H1 (cell line): ENCODE measurements around the gene CSRP1. TPM values are rescaled to one million over a fixed set of nuclear protein-coding genes. Genes with fewer than 3 reads are reported as not detected.

ENCODE experiments used
- CTCF ChIA-PET: fragments of 300-600 bp; sonication (Branson Sonifier 250); formaldehyde crosslinking; loops from one replicate; lab custom pipeline; 2021; ENCODE audit not compliant: partially characterized antibody; lab: Charles Lee
- POLR2A ChIA-PET: fragments of 300-600 bp; sonication (Branson Sonifier 250); formaldehyde crosslinking; loops from one replicate; lab custom pipeline; 2021; ENCODE audit warnings: inconsistent platforms; ENCODE audit not compliant: partially characterized antibody; lab: Charles Lee
- DNase-seq, 2 experiments: peaks; one replicate each; pipeline versions ENCODE4 v3.0.0 to v3.0.0-alpha.2; 2010 to 2022; ENCODE audit warnings: low spot score in 2 of 2, low read depth in 1 of 2, mixed read lengths in 1 of 2
- FAIRE-seq: peaks from 2 replicates; lab custom pipeline; 2011; peaks lifted over from hg19 to GRCh38; lab: Jason Lieb, UNC
- H2AFZ ChIP-seq: 2 replicates; pipeline ENCODE4 v1.8.1; 2012; ENCODE audit warnings: low read length, inconsistent platforms
- H2AK5ac ChIP-seq: 2 replicates; pipeline ENCODE4 v1.6.1; 2013; ENCODE audit warnings: low read depth, low read length
- H2BK120ac ChIP-seq: replicated peaks from 2 replicates; pipeline ENCODE3; 2013; ENCODE audit warnings: low read depth, low read length, inconsistent platforms
- H2BK12ac ChIP-seq: 2 replicates; pipeline ENCODE4 v1.6.1; 2013; ENCODE audit warnings: low read depth, low read length
- H2BK15ac ChIP-seq: 2 replicates; pipeline ENCODE4 v1.6.1; 2013; ENCODE audit warnings: low read length
- H2BK20ac ChIP-seq: 2 replicates; pipeline ENCODE4 v1.6.1; 2013; ENCODE audit warnings: low read length
- H2BK5ac ChIP-seq: 2 replicates; pipeline ENCODE4 v1.6.1; 2013; ENCODE audit warnings: low read depth, low read length
- H3K14ac ChIP-seq: 2 replicates; pipeline ENCODE4 v1.6.1; 2013; ENCODE audit warnings: inconsistent platforms; ENCODE audit not compliant: insufficient read length
- H3K18ac ChIP-seq: 2 replicates; pipeline ENCODE4 v1.6.1; 2013; ENCODE audit warnings: low read length; ENCODE audit errors: extremely low read depth
- H3K23ac ChIP-seq: 2 replicates; pipeline ENCODE4 v1.6.1; 2013; ENCODE audit warnings: inconsistent platforms; ENCODE audit not compliant: insufficient read length
- H3K23me2 ChIP-seq: 2 replicates; pipeline ENCODE4 v1.6.1; 2013; ENCODE audit warnings: low read depth, low read length
- H3K27ac ChIP-seq: 2 replicates; pipeline ENCODE4 v1.6.1; 2011; ENCODE audit warnings: low read depth, low read length, inconsistent platforms
- H3K27me3 ChIP-seq, 4 experiments: replicated peaks in 1 of 4; 1 replicate in 1 of 4; 2 replicates in 3 of 4; pipeline versions ENCODE4 v1.6.1 to v1.8.1; 2011 to 2013; ENCODE audit warnings: low read length in 3 of 4, mild to moderate bottlenecking in 3 of 4, inconsistent platforms in 2 of 4, mixed read lengths in 2 of 4, moderate library complexity in 1 of 4; ENCODE audit not compliant: control insufficient read depth in 3 of 4, insufficient read depth in 3 of 4; ENCODE audit errors: extremely low read depth in 1 of 4
- H3K36me3 ChIP-seq, 4 experiments: 2 replicates each; pipeline versions ENCODE4 v1.6.1 to v1.8.1; 2011 to 2013; ENCODE audit warnings: mild to moderate bottlenecking in 4 of 4, low read length in 3 of 4, moderate library complexity in 2 of 4, control low read depth in 1 of 4, inconsistent platforms in 1 of 4; ENCODE audit not compliant: insufficient read depth in 4 of 4, control insufficient read depth in 2 of 4
- H3K4ac ChIP-seq: replicated peaks from 2 replicates; pipeline ENCODE3; 2013; ENCODE audit warnings: low read length, low read depth, mixed read lengths, inconsistent platforms; ENCODE audit not compliant: insufficient read length
- H3K4me1 ChIP-seq, 4 experiments: replicated peaks in 1 of 4; 1 replicate in 1 of 4; 2 replicates in 3 of 4; pipeline versions ENCODE4 v1.6.1 to v1.8.1; 2011 to 2013; ENCODE audit warnings: low read length in 3 of 4, inconsistent platforms in 2 of 4, mixed read lengths in 1 of 4; ENCODE audit not compliant: insufficient read depth in 4 of 4, control insufficient read depth in 3 of 4
- H3K4me2 ChIP-seq, 2 experiments: 2 replicates each; pipeline versions ENCODE4 v1.6.1 to v1.8.1; 2011 to 2013; ENCODE audit warnings: low read depth in 2 of 2, low read length in 2 of 2, control low read depth in 1 of 2, inconsistent platforms in 1 of 2, mild to moderate bottlenecking in 1 of 2; ENCODE audit not compliant: insufficient read depth in 1 of 2
- H3K4me3 ChIP-seq, 4 experiments: fragments of 200-600, 300-600 bp in 1 of 4; sonication (generic), shearing (Covaris generic), sonication (Bioruptor Twin) in 1 of 4; 2 replicates each; pipeline versions ENCODE4 v1.5.1 to v1.8.1; 2011 to 2016; ENCODE audit warnings: low read length in 4 of 4, low read depth in 3 of 4, control low read depth in 2 of 4, inconsistent platforms in 2 of 4, mild to moderate bottlenecking in 2 of 4, mixed read lengths in 1 of 4, moderate library complexity in 1 of 4; ENCODE audit not compliant: insufficient read depth in 2 of 4; ENCODE audit errors: extremely low read depth in 1 of 4
- H3K56ac ChIP-seq: replicated peaks from 2 replicates; pipeline ENCODE3; 2013; ENCODE audit warnings: low read depth, mild to moderate bottlenecking, mixed read lengths, low read length, inconsistent platforms; ENCODE audit not compliant: insufficient read length
- H3K79me1 ChIP-seq: 2 replicates; pipeline ENCODE4 v1.6.1; 2013; ENCODE audit warnings: low read depth, low read length, control low read depth
- H3K79me2 ChIP-seq, 2 experiments: 2 replicates each; pipeline versions ENCODE4 v1.6.1 to v1.8.1; 2012 to 2013; ENCODE audit warnings: low read length in 2 of 2, mild to moderate bottlenecking in 2 of 2, inconsistent platforms in 1 of 2; ENCODE audit not compliant: insufficient read depth in 2 of 2, control insufficient read depth in 1 of 2
- H3K9ac ChIP-seq, 4 experiments: replicated peaks in 1 of 4; 1 replicate in 1 of 4; 2 replicates in 3 of 4; pipeline versions ENCODE4 v1.6.1 to v1.8.1; 2011 to 2013; ENCODE audit warnings: low read depth in 3 of 4, low read length in 3 of 4, control low read depth in 2 of 4, mild to moderate bottlenecking in 2 of 4, moderate library complexity in 2 of 4, inconsistent platforms in 1 of 4; ENCODE audit errors: extremely low read depth in 1 of 4
- H3K9me3 ChIP-seq, 2 experiments: 2 replicates each; pipeline versions ENCODE4 v1.6.1 to v1.8.1; 2012 to 2013; ENCODE audit warnings: mild to moderate bottlenecking in 2 of 2, moderate library complexity in 2 of 2, control low read depth in 1 of 2, inconsistent platforms in 1 of 2, low read depth in 1 of 2, low read length in 1 of 2, mixed read lengths in 1 of 2; ENCODE audit not compliant: insufficient read depth in 2 of 2
- H4K20me1 ChIP-seq, 2 experiments: replicated peaks in 1 of 2; 2 replicates each; pipeline versions ENCODE3 to v1.8.1; 2011 to 2013; ENCODE audit warnings: inconsistent platforms in 2 of 2, low read length in 2 of 2, mild to moderate bottlenecking in 1 of 2; ENCODE audit not compliant: insufficient read depth in 2 of 2, control insufficient read depth in 1 of 2
- H4K5ac ChIP-seq: 2 replicates; pipeline ENCODE4 v1.6.1; 2013; ENCODE audit warnings: low read length, low read depth, mixed read lengths, inconsistent platforms; ENCODE audit not compliant: insufficient read length
- H4K8ac ChIP-seq: 2 replicates; pipeline ENCODE4 v1.8.0; 2013; ENCODE audit warnings: mild to moderate bottlenecking, moderate library complexity, low read length, inconsistent platforms; ENCODE audit not compliant: insufficient read depth; ENCODE audit errors: extremely low read depth
- H4K91ac ChIP-seq: replicated peaks from 2 replicates; pipeline ENCODE3; 2013; ENCODE audit warnings: low read length, mixed read lengths, inconsistent platforms; ENCODE audit not compliant: insufficient read length
- ATF2 ChIP-seq: IDR thresholded peaks from 2 replicates; pipeline ENCODE4 v1.6.1; 2012; ENCODE audit warnings: low read length, inconsistent platforms
- ATF3 ChIP-seq: IDR thresholded peaks from 2 replicates; pipeline ENCODE4 v1.6.1; 2011; ENCODE audit warnings: low read depth, mild to moderate bottlenecking, low read length; ENCODE audit not compliant: insufficient read depth
- BACH1 ChIP-seq: IDR thresholded peaks from 2 replicates; pipeline ENCODE4 v1.6.1; 2012; ENCODE audit warnings: low read length, improper control_type of control experiment
- EZH2 ChIP-seq: fragments of 200-600 bp; sonication (generic); IDR thresholded peaks from 2 replicates; pipeline ENCODE4 v1.7.1; 2012; ENCODE audit warnings: low read depth, mild to moderate bottlenecking, moderate library complexity, low read length, inconsistent platforms; ENCODE audit not compliant: severe bottlenecking
- KDM5A ChIP-seq: fragments of 200-600 bp; IDR thresholded peaks from 2 replicates; pipeline ENCODE4 v1.7.1; 2012; ENCODE audit warnings: mild to moderate bottlenecking, low read length, inconsistent platforms, mixed read lengths
- RAD21 ChIP-seq, 2 experiments: IDR thresholded peaks in 1 of 2; conservative IDR thresholded peaks in 1 of 2; 2 replicates each; pipeline ENCODE4 v1.6.1; 2011; ENCODE audit warnings: low read depth in 2 of 2, low read length in 2 of 2, improper control_type of control experiment in 1 of 2, inconsistent platforms in 1 of 2, mild to moderate bottlenecking in 1 of 2, moderate library complexity in 1 of 2
- RFX5 ChIP-seq: IDR thresholded peaks from 2 replicates; pipeline ENCODE4 v1.6.1; 2011; ENCODE audit warnings: low read depth, low read length, improper control_type of control experiment, borderline replicate concordance
- WGBS, 2 experiments: shearing (Covaris generic) in 1 of 2; methylation state at CpG; one replicate each; pipeline versions ENCODE4 v1.1.6 to v1.1.7; 2013 to 2015; ENCODE audit warnings: low lambda C conversion rate in 2 of 2, mixed read lengths in 2 of 2, inconsistent platforms in 1 of 2, low coverage in 1 of 2, missing lambda C conversion rate in 1 of 2; ENCODE audit not compliant: insufficient replicate concordance in 2 of 2, insufficient coverage in 1 of 2, insufficient read length in 1 of 2; ENCODE audit errors: extremely low coverage in 1 of 2, missing lambda C conversion rate in 1 of 2; 5-methylcytosine and 5-hydroxymethylcytosine counted together
- polyA plus RNA-seq, 7 experiments: library from polyadenylated mRNA; depleted of rRNA in 3 of 7; stranded (reverse) in 5 of 7; unstranded in 2 of 7; fragments of >200 nt in 5 of 7; fragments of 200-250 nt in 2 of 7; gene quantifications; 1 replicate in 5 of 7; 2 replicates in 1 of 7; 4 replicates in 1 of 7; pipeline versions ENCODE4 v1.2.1 to v1.2.3, GENCODE V29; 2011 to 2013; ENCODE audit warnings: missing spikeins in 2 of 7, mixed read lengths in 2 of 7
- total RNA-seq: library from RNA; stranded (reverse); fragmentation: NEBNext Ultra II Directional; extraction: Animal tissue kit (Norgen Biotek cat#: 25700); gene quantifications from 2 replicates; pipeline ENCODE4 v1.2.1, GENCODE V29; 2021

Gene CSRP1
- total and polyA plus RNA-seq, 2 of the 8 experiments (the other 6 are each of a cell fraction or from before 2014, with no cell fraction given), result 14.2 to 22.3 TPM

GRCh38 chr1:201495551-201496295 lies 11.2 kb downstream of the CSRP1 start:
- Histone ChIP-seq H2BK120ac (no peak overlapping the region), H2BK15ac (no peak overlapping the region), H3K4me1 (peaks cover under 1 to 10% (median 6%) of the 10 kb centered on the region in 4 experiments), H3K23ac (no peak overlapping the region), H3K27me3 (no peaks in the 10 kb centered on the region), H3K14ac (no peak overlapping the region), H2BK5ac (no peak overlapping the region), H4K8ac (no peak overlapping the region), H4K20me1 (no peaks in the 10 kb centered on the region), H3K4me3 (no peak overlapping the region), H3K9ac (no peak overlapping the region), H4K5ac (no peak overlapping the region), H3K79me2 (no peaks in the 10 kb centered on the region), H3K9me3 (no peaks in the 10 kb centered on the region), H2AK5ac (no peak overlapping the region), H2BK12ac (no peak overlapping the region), H2BK20ac (no peak overlapping the region), H4K91ac (no peak overlapping the region), H3K79me1 (no peaks in the 10 kb centered on the region), H3K4me2 (no peak overlapping the region), H3K27ac (no peak overlapping the region; the same call in 1 of the 2 replicates), H3K4ac (no peak overlapping the region), H3K23me2 (no peaks in the 10 kb centered on the region; the same call in 1 of the 2 replicates), H3K18ac (no peak overlapping the region; the same call in 1 of the 2 replicates), H2AFZ (no peak overlapping the region), H3K56ac (no peak overlapping the region), H3K36me3 (no peaks in the 10 kb centered on the region)
- TF ChIP-seq ATF3, result no peak
- TF ChIP-seq ATF2, result no peak
- TF ChIP-seq RAD21 (IDR thresholded peaks at IDR 0.05 in 1 of 2, conservative IDR thresholded peaks at IDR 0.05 in 1 of 2; ENCODE audit: low read depth in 2 of 2, low read length in 2 of 2), result no peak
- no peak for TF ChIP-seq EZH2
- no peak for TF ChIP-seq RFX5
- TF ChIP-seq BACH1, result no peak
- TF ChIP-seq KDM5A, result no peak
- CTCF ChIA-PET, result interaction anchor here (1.1 to 27.5 kb wide), 10 partner anchors 8 to 214 kb away, joined by 3 to 929 read pairs (median 6); partner anchors contain the start of genes CSRP1 and NAV1
- DNase-seq (no peak), FAIRE-seq (no peak)
- WGBS, 2 experiments, result 78% methylated on average over 11 of the region's 11 CpGs; no CpG with 5 or more reads in 1 of the 2 experiments
- POLR2A ChIA-PET, result interaction anchor here (1.0 to 1.6 kb wide), 3 partner anchors 9 to 14 kb away, joined by 3 to 4 read pairs (median 3); no protein-coding TSS in a partner anchor
